GM12892 (cell line): ENCODE measurements around the gene PHACTR2.
"Not testable (repeated sequence)": the region's sequence is repeated elsewhere in the genome, so short reads cannot be mapped to it uniquely, and the experiment has no call there.

Experiments
- DNase-seq: peaks from one replicate; pipeline ENCODE4 v3.0.0; 2011; ENCODE audit not compliant: insufficient read length
- FAIRE-seq: peaks from 2 replicates; lab custom pipeline; 2011; peaks lifted over from hg19 to GRCh38; lab: Jason Lieb, UNC
- POLR2A ChIP-seq: IDR thresholded peaks from 2 replicates; pipeline ENCODE4 v1.6.1; 2011; ENCODE audit warnings: low read depth, low read length, control low read depth
- POLR2AphosphoS5 ChIP-seq: IDR thresholded peaks from 2 replicates; pipeline ENCODE4 v1.6.1; 2011; ENCODE audit warnings: low read depth, low read length, control low read depth
- TAF1 ChIP-seq: IDR thresholded peaks from 2 replicates; pipeline ENCODE4 v1.6.1; 2011; ENCODE audit warnings: low read depth, mild to moderate bottlenecking, control low read depth, low read length, borderline replicate concordance

PHACTR2 gene

DNA sequence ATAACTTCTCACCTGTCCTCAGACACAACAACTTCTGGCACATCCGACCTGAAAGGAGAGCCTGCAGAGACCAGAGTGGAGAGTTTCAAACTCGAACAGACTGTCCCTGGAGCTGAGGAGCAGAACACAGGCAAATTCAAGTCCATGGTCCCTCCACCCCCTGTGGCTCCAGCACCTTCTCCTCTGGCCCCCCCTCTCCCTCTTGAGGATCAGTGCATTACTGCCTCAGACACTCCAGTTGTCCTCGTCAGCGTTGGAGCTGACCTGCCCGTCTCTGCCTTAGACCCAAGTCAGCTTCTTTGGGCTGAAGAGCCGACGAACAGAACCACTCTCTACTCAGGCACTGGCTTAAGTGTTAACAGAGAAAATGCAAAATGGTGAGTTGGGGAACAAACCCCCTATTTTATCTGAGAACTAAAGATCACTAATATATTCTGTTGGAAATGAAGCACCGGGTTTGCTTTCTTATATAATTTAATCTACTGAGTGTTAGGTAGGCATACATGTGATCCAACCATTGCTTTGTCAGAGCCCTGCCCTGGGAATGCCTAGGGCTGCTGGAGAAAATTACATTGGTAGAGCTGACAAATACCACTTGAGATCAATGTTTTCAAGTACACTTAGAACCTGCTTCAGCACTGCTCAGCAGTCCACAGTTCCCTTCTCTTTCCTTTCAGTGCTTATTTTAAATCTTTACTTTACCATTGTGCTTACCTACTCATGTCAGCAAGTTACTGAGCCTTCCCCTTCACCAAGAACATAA lies 87.8 kb downstream of the PHACTR2 start:
- TF ChIP-seq TAF1 (no peak), POLR2AphosphoS5 (no peak), POLR2A (no peak)
- DNase-seq (no peak), FAIRE-seq (no peak)

GRCh38 chr6:143766185-143766553 lies 88.4 kb downstream of the PHACTR2 start:
- DNase-seq, result no peak
- FAIRE-seq, result no peak
- no peak for TF ChIP-seq POLR2AphosphoS5
- TF ChIP-seq POLR2A, result no peak
- no peak for TF ChIP-seq TAF1

DNA sequence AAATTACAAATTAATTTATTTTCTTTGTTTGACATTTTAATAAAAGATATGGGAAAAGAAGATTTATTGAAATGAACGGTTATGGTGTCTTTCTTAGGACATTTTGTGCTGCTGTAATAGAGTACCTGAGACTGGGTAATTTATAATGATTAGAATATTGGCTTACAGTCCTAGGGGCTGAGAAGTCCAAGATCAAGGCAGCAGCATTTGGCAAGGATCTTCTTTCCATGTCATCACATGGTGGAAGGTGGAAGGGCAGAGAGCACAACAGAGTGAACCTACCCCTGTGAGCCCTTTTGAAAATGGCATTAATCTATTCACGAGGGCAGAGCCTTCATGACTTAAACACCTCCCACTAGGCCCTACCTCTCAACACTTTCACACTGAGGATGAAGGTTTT lies 89.7 kb downstream of the PHACTR2 start:
- FAIRE-seq (no peak), DNase-seq (no peak)
- no peak for TF ChIP-seq POLR2AphosphoS5
- no peak for TF ChIP-seq POLR2A
- TF ChIP-seq TAF1, result no peak

- FAIRE-seq (no peak), DNase-seq (no peak)
- TF ChIP-seq TAF1 (no peak), POLR2A (no peak), POLR2AphosphoS5 (no peak)
Measured at GRCh38 chr6:143772116-143773086, 94.6 kb downstream of the PHACTR2 start.

- no peak for TF ChIP-seq POLR2A
- no peak for DNase-seq
- no peak for FAIRE-seq
Measured at GRCh38 chr6:143773506-143774150, 95.9 kb downstream of the PHACTR2 start.

GRCh38 chr6:143774347-143774746 lies 96.6 kb downstream of the PHACTR2 start:
- FAIRE-seq (no peak), DNase-seq (no peak)
- TF ChIP-seq POLR2A, result no peak
- TF ChIP-seq TAF1, result no peak
- no peak for TF ChIP-seq POLR2AphosphoS5

DNA sequence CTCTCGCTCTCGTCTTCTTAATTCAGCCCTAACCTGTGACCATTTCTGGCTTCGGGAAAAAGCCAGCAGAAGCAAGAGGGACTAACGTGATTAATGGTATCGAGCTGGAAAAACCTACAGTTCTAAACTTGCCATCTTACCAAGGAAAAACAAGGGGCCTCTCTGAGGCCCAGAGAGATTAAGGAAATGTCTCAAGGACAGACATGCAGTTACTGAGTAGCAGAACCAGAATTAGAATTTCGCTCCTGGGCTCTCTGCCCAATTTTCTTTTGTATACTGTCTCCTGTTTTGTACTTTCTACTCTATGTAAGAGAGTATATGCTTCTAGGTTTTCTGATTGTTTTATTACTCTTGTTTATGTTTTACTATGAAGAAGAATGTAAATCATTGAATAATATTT lies 97.6 kb downstream of the PHACTR2 start:
- DNase-seq (no peak), FAIRE-seq (no peak)
- TF ChIP-seq POLR2AphosphoS5 (no peak), TAF1 (no peak)

GRCh38 chr6:143778926-143779325 lies 101.2 kb downstream of the PHACTR2 start:
- TF ChIP-seq POLR2AphosphoS5, result no peak
- no peak for TF ChIP-seq TAF1
- no peak for TF ChIP-seq POLR2A
- no peak for DNase-seq
- FAIRE-seq, result no peak

- no peak for DNase-seq
- FAIRE-seq, result no peak
- no peak for TF ChIP-seq TAF1
- TF ChIP-seq POLR2A, result no peak
- TF ChIP-seq POLR2AphosphoS5, result no peak
Measured at GRCh38 chr6:143782481-143782880, 104.7 kb downstream of the PHACTR2 start.

DNA sequence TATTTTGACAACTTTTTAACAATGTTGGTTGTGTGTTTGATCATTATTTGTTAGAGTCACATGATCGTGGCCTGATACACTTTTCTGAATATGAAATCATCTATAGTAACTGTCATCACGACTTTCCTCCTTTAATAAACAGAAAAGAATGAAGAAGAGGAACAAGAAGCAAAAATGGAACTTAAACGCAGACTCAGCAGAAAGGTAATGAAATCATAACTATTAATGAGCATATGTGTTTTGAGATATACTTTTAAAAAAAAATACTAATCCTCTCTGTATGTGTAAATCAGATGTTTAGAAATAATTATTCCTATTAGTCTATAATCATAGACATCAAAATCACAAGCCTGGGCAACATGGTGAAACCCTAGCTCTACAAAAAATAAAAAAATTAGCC lies 105.3 kb downstream of the PHACTR2 start:
- FAIRE-seq, result no peak
- no peak for TF ChIP-seq POLR2A
- no peak for TF ChIP-seq TAF1
- no peak for TF ChIP-seq POLR2AphosphoS5

DNA sequence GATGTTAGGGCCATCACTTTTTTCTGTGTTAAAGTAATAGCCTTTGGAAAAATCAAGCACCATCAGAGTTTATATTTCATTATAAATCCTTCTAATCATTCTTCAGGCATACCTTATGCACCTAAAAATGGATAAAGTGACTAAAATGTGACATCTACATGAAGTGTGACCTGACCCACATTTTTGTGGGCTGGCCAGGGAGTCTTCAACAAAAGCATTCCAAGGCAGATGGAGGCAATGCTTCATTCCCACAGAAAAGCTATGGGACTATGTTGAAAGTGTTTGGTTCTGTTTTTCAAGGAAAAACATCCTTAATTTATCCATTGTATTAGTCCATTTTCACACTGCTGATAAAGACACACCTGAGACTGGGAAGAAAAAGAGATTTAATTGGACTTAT lies 106.6 kb downstream of the PHACTR2 start:
- FAIRE-seq, result no peak
- TF ChIP-seq POLR2A (no peak), TAF1 (no peak), POLR2AphosphoS5 (no peak)

More for the DNA sequence above, 105.3 kb downstream of the PHACTR2 start:
- DNase-seq, result no peak

GRCh38 chr6:143786371-143786770 lies 108.6 kb downstream of the PHACTR2 start:
- DNase-seq, FAIRE-seq: not testable (repeated sequence)

More for the DNA sequence above, 106.6 kb downstream of the PHACTR2 start:
- DNase-seq, result no peak
